ENCODE results near the gene FDXR.

DNA sequence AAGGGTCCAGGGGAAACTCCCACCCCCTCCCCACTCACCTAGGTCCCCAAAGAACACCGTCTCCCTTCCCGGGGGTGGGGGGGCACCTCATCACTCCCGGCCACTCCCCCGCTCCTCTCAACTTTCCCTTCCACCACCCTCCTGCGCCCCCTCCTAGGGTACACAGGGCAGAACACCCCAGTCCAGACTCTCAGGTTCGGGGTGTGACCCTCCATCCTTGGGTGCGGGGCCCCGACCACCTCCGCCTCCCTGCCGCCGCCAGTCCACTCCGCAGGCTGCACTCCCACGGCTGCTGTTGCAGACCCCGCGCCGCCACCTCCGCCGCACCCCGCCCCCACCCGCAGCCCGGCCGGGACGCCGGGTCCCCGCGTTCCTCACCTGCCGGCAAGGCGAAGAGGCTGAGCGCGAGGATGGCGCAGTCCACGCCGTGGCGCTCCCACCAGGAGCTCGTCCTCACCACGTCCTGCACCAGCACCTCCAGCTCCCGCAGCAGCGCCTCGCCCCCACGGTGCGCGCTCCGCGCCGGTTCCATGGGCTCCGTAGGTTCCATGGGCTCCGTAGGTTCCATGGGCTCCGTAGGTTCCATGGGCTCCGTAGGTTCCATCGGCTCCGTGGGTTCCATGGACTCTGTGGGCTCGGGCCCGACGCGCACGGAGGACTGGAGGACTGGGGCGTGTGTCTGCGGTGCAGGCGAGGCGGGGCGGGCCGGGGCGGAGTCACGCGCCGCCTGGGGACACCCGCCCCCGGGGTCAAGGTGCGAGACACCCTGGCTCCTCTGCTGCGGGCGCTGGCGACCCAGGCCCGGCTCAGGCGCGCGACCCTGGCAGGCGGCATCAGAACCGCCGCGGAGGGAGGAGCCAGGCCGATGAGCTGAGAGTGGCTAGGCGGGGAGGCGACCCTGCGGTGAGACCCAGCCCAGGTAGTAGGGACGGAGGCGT, 20.4 kb upstream of the FDXR start, which contains the start of gene FADS6:
- TF ChIP-seq, protein P1, sequence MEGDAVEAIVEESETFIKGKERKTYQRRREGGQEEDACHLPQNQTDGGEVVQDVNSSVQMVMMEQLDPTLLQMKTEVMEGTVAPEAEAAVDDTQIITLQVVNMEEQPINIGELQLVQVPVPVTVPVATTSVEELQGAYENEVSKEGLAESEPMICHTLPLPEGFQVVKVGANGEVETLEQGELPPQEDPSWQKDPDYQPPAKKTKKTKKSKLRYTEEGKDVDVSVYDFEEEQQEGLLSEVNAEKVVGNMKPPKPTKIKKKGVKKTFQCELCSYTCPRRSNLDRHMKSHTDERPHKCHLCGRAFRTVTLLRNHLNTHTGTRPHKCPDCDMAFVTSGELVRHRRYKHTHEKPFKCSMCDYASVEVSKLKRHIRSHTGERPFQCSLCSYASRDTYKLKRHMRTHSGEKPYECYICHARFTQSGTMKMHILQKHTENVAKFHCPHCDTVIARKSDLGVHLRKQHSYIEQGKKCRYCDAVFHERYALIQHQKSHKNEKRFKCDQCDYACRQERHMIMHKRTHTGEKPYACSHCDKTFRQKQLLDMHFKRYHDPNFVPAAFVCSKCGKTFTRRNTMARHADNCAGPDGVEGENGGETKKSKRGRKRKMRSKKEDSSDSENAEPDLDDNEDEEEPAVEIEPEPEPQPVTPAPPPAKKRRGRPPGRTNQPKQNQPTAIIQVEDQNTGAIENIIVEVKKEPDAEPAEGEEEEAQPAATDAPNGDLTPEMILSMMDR (IDR thresholded peaks at IDR 0.05), result no peak
- TF ChIP-seq EZH2 (IDR thresholded peaks at IDR 0.05; ENCODE audit: borderline replicate concordance, insufficient read depth, low read depth, low read length, poor library complexity, severe bottlenecking), result no peak
